SH-SY5Y (cell line): ENCODE results near the gene ABCB8.

Experiments
- GATA2 ChIP-seq: IDR thresholded peaks from 2 replicates; pipeline ENCODE4 v1.6.1; 2011; ENCODE audit warnings: mild to moderate bottlenecking, low read depth, low read length
- GATA3 ChIP-seq: IDR thresholded peaks from 2 replicates; pipeline ENCODE4 v1.6.1; 2011; ENCODE audit warnings: low read depth, mild to moderate bottlenecking, low read length, moderate library complexity

Gene ABCB8

DNA sequence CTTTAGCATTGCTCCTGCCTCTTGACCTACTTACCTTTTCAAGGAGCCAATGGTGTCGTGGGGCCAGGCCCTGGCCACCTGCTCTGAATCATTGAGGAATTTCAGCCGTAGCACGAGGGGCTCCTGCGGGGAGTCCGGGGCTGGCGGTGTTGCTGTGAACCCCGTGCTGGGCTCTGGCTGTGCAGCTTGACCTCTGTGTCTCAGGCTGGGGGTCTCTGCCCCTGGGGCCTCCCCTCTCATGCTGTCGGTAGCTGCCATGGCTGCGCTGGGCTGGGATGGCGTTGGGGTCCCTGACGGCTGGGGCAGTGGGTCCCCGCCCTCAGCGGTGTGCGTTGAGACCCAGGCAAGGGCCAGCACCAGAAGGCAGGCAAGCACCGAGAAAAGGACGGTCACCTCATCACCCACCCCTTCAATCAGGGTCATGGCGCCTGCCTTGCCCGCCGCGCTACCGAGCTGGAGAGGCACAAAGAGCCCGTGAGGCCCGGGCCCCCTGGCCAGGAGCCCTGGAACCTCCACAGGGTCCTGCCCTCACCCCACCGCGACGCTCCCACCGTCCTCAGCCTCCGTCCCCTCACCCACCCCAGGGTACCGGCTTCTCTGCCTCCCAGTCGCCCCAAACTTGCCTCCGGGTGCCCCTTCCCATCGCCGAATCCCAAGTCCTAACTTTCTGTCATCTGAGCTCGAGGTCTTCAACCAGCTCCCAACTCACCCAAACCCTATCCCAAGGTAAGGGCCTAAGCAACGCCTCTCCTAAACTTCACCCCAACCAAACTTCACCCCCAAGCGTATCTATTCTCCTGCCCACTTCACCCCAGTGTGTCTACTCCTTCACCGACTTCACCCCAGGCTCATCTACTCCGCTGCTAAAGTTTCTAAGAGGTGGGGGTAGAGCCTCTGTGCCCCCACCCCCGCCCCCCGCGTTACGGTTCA, 54.2 kb downstream of the ABCB8 start:
- TF ChIP-seq GATA3, result no peak
- TF ChIP-seq GATA2, result no peak

GRCh38 chr7:151083071-151083823, 55.0 kb downstream of the ABCB8 start, which contains the start of gene TMUB1:
Gene TMUB1 (minus strand): TSS chr7:151083493. CDS start chr7:151082563, 930 bp downstream.
- TF ChIP-seq GATA2 (no peak), GATA3 (no peak)

- TF ChIP-seq GATA2, result no peak
- TF ChIP-seq GATA3, result no peak
Measured at GRCh38 chr7:151083824-151084160, 55.5 kb downstream of the ABCB8 start.

DNA sequence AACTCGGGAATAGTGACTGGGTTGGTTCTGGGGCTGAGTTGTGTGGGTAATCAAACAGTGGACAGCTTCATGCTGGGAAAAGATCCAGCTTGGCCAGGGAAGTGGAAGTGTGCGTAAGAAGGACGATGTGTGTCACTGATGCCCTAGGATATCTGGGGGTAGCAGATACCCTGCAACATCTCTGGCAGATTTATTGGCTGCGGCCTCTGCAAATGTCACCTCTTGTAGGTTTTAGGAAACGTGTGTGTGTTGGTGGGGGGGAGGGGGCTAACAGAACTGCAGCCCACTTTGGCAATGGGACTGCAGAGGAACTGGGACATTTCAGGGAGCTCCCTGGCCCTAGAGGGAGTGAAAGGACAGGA, 57.1 kb downstream of the ABCB8 start:
- TF ChIP-seq GATA3 (no peak), GATA2 (no peak)

- no peak for TF ChIP-seq GATA3
- TF ChIP-seq GATA2, result no peak
Measured at GRCh38 chr7:151085691-151086620, 57.7 kb downstream of the ABCB8 start, which contains the start of gene AGAP3. Gene AGAP3 (plus strand): TSS chr7:151086475. CDS start chr7:151086742, 267 bp downstream.

DNA sequence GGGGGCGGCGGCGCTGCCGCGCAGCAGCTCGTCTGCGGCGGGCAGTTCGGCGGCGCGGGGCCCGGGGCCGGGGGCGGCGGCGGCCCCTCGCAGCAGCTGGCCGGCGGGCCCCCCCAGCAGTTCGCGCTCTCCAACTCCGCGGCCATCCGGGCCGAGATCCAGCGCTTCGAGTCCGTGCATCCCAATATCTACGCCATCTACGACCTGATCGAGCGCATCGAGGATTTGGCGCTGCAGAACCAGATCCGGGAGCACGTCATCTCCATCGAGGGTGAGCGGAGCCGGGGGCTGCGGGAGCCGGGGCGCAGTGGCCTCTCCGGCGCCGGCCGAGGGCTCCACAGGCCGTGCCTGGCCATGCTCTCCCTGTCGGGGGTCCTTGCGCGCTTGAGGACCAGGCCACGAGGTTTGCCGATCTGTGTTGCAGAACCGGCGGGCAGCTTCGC, 58.6 kb downstream of the ABCB8 start:
- TF ChIP-seq GATA3 (no peak), GATA2 (peak; percentile 79)

GRCh38 chr7:151087245-151088018, 59.2 kb downstream of the ABCB8 start:
- TF ChIP-seq GATA2, result no peak
- no peak for TF ChIP-seq GATA3

DNA sequence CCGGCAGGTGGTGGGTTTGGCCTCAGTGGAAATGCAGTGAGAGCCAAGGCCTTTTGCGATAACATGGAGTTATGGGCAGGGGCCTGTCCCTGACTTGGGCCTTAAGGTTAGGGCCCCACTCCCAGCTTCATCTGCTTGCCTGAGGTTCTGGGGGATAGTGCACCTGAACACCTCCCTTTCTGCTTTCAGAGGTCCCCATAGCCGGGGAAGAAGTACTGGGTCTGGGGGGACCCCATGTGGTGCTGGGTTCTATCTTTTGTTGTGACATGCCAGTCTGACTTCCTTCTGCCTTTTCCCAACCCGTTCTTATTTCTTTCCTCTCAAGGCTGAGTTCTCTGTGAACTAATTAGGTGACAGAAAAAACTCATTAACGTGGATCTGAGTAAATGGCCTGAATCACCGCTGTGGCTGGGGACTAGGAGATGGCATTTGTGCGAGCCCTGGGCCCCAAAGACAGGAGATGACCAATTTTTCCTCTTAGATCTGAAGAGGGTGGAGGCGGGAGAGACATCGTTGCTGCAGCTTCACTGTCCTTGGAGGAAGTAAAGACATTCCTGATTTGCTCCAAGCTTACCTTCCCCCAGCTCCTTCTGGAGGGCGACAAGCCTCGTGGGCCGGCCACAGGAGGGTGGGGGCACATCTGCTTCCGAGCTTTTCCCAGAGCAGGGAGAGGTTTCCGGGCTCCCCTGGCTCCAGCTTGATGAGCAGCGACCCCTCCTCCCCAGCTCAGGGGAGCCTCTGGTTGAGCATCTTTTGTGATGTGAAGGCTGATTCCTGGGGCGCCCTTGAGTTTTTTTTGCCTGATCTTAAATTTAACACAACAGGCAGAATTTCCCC, 60.0 kb downstream of the ABCB8 start:
- TF ChIP-seq GATA2 (no peak), GATA3 (no peak)

DNA sequence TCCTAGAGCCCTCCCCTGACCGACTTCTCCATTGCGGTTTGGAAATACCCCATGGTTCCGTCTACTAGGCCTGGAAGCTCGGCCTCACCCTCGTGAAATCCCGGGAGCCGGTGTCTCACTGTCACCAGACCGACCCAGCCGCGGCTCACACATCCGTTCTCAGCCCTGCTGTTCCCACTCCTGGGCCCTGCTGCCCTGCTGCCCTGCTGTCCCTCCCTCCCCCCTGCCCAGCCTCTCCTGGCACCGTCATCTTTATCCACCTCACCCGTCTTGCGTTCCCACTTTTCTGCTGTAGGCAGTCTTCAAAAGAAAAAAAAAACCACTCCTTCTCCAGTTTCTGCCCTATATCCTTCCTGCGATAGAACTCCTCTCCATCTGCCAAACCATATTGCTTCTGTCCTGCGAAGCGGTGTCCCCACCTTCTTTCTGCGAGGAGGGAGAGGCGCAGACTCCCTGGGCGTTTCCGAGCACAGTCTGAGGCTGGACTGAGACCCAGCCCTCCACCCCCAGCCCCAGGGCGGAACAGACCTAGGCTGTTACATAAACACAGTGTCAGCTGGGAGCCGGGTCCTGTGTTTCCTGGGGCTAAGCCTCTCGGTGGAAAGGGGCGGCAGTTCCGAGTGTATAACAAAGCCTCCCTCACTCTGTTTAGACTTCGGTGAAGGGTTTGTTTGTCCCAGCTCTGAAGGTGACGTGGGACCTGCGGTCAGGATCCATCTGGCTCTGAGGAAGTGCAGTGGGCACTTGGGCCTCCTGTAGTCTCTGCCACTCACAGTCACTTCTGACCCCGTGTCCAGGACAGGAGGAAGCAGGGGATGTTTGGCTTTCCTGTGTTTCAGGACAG, 60.8 kb downstream of the ABCB8 start:
- TF ChIP-seq GATA3, result no peak
- TF ChIP-seq GATA2, result no peak

GRCh38 chr7:151089893-151090730, 61.9 kb downstream of the ABCB8 start:
- TF ChIP-seq GATA3, result no peak
- TF ChIP-seq GATA2, result no peak
